GM18505 (cell line): ENCODE measurements around the gene CAMK1D.

Experiments
- ATAC-seq: cut with Tn5 transposase; IDR thresholded peaks from one replicate; pipeline ENCODE4 v1.9.1; 2021; ENCODE audit not compliant: unreplicated experiment
- POLR2A ChIP-seq: IDR thresholded peaks from 4 replicates; pipeline ENCODE4 v1.6.1; 2011; ENCODE audit warnings: borderline replicate concordance; ENCODE audit not compliant: insufficient read depth, insufficient read length; ENCODE audit errors: extremely low read depth

CAMK1D gene

DNA sequence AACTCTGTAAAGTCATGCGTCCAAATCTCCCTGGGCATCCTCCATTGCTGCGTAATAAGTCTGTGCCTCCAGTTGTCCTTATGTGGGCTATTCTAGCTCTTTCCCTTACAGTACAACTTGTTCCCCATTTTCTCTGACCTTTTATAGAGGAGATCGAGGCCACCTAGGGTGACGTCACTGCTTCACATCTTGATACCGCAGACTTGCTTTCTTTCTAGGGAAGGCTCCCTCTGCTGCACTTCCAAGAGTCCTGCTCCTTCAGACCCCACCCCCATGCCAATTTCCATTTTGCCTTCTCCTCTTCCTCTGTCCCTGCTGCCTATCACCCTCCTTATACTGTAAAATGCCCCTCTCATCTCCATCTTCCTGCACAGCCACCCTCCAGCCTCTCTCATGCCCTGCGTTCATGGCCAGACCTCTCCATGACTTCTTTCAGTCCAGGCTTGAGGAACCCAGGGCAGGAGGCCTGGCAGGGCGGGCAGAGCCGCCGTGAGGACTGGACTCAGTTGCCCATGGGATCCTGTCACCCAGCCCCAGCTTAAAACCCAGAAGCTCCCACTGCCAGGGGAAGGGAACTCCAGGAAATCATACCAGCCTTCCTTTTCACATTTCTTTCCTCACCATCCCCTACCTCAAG lies 57.5 kb downstream of the CAMK1D start:
- TF ChIP-seq POLR2A = no peak
- no peak for ATAC-seq

DNA sequence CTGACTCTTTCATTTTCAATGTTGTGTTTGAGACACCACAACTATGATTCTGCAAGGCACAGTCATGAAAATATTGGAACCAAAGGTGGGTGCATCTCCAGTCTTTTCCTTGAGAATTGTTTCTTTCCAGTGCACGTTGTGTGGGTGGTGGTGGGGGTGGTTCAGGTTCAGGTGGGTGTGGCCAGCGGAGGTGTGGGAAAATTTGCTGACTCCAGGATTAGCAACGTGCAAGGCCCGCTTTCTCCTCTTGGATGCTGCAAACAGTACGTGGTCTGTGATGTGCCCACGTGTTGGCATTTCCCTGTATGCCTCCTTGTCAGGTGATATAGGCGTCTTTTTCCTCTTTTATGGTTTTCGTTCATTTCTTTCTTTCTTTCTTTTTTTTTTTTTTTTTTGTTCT lies 59.1 kb downstream of the CAMK1D start:
- no peak for ATAC-seq
- no peak for TF ChIP-seq POLR2A

DNA sequence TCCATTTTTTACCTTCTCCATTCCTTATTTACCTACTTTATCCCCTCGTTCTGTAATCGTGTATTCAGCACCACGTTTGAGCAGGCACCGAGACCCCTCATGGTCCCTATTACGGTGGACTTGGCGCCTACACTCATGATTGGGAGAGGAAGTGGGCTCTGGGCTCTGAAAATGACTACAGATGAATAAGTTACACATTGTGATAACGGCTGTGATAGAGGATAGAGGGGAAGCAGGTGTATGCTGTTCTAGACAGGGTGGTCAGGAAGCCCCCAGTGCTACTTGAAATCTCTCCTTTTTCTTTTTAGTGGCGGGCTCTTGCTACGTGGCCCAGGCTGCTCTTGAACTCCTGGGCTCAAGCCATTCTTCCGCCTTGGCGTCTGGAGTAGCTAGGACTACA lies 59.8 kb downstream of the CAMK1D start:
- TF ChIP-seq POLR2A = no peak
- ATAC-seq = no peak

DNA sequence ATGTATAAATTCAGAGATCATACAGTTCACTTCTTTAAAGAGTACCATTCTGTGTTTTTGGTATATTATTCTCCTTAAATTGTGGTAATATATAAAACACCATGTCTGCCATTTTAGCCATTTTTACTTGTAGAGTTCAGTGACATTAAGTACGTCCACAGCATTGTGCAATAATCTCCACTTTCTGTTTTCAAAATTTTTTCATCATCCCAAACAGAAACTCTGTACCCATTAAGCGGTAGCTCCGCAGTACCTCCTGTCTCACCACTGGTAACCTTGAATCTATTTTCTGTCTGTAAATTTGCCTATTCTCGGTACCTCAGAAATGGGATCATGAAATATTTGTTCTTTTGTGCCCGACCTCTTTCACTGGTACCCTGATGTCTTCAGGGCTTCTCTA lies 60.3 kb downstream of the CAMK1D start:
- no peak for ATAC-seq
- TF ChIP-seq POLR2A = no peak

DNA sequence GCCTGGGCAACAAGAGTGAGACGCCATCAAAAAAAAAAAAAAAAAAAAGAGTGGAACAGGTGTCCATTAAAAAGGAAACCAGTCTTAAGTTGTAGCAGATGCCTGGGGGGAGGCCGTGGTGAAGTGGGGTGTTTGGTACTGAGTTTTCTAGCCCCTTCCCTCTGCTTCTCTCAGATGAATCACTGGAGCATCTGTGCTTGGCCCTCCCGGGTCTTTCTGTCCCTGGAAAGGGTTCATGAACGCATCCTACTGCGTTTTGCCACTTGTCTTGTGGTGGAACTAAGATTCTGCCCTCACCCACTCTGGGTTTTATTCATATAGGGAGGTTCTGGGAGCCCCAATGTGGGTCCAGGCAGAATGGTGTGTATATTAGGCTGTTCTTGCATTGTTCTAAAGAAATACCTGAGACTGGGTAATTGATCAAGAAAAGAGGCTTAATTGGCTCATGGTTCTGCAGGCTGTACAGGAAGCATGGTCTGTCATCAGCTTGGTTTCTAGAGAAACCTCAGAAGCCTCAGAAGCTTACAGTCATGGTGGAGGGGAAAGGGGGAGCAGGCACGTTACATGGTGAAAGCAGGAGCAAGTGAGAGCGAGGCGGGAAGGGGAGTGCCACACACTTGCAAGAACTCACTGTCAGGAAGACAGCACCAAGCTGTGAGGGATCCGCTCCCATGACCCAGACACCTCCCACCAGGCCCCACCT lies 63.5 kb downstream of the CAMK1D start:
- TF ChIP-seq POLR2A = no peak

DNA sequence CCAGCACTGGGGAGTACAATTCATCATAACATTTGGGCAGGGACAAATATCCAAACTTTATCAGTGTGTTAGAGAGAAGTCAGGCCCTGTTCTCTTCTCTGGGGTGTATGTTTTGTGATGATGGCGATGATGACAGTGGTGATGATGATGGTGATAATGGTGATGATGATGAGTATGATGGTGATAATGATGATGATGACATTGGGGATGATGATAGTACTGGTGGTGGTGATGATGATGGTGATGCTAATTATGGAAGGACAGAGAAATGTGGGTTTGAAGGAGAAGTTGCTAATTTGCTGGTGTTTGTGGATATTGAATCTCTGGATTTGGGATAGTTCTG lies 64.0 kb downstream of the CAMK1D start:
- no peak for TF ChIP-seq POLR2A
- ATAC-seq = no peak

More for the DNA sequence above, 63.5 kb downstream of the CAMK1D start:
- ATAC-seq = no peak

DNA sequence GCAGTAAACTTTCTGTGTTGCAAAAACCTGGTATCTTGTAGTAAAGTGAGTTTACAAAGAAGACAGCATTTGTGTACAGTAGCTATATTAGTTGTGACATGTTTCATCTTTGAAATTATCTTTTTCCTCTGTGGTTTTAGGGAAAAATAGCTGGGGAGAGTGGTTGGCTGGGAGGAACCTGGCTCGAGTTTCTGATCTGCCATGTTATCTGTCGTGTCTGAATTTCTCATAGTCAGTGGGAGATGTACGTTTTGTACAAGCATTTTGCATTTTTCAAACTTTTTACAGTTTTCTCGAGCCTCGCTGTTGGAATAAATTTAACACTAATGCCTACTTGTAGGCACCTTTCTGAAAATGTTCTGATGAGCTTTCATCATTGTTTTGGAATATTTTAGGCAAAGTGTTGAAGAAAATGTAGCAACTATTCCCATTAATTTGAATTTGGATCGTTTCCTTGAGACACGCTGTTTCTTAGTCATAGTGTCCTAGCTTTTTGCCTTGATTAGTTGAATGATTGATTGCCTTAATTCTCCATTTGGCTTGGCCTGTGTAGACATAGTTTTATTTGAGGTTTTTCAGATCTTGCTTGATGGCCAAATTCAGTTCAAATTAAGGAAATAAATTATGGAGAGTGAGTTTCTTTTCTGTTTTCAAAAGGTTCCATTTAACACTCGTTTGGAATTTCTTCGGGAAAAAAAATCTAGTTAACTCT lies 65.1 kb downstream of the CAMK1D start:
- ATAC-seq = no peak
- TF ChIP-seq POLR2A = no peak

DNA sequence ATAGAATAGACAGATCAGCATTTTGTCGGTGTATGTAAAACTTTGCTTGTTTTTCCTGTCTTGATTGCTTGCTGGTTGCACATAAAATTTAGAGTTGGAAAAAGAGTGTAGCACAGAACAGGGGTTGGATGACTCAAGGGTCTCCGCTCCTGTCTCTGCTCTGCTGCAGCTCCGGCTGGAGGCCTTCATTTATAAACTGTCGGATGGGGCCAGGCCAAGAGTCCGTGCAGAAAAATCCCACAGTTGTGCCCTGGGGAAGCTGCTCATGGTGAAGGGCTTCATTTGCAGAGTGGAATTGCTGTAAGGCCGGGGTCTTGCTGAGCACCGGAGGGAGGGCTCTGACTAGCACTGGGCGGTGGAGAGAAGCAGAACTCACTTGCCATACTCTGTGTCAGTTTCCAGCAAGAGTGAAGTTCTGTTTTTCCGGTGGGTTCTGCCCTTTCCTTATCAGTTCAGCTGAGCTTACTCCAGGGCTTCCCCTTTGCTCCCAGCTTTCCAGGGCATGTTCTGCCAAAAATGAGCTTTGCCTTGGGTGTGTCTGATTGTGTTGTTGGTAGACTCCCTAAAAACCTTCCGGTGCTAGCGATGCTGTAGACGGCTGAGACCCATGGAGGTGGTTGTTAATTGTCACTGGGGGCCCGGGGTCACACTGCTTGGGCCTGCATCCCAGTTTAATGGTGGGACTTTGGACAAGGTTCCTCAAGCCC lies 67.2 kb downstream of the CAMK1D start:
- ATAC-seq = no peak

DNA sequence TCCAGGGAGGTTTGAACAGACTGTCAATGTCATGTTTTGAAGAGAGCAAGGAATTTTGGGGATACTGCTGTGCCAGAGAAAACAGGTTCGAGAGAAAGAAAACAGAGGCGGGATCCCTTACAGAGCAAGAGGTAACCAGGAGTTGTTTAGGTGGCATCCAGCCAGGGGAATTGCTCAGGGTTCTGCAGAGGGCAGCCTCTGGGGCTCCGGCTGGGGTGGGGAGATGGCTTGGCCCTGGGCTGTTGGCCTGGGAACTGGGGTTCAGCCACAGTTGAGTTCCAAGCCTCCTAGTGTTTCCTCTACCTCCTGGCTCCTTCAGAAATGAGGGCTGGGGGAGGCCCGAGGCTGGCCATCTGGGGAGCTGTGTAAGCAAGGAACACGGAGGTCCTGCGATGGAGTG lies 68.0 kb downstream of the CAMK1D start:
- ATAC-seq = no peak
- no peak for TF ChIP-seq POLR2A

More for the DNA sequence above, 67.2 kb downstream of the CAMK1D start:
- no peak for TF ChIP-seq POLR2A

DNA sequence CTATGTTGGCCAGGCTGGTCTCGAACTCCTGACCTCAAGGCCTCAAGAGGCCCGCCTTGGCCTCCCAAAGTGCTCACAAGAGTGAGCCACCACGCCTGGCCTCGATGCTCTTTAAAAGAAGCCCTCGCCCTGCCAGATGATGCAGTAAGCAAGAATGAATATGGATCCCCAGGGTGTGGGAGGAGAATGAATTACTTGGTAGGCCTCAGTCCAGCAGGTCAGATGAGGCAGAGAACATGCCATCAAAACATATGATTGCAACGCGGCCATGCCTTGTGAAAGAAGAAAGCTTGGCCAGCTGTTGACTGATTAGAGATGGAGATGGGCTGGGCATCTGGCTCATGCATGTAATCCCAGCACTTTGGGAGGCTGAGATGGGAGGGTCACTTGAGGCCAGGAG lies 68.7 kb downstream of the CAMK1D start:
- ATAC-seq = no peak
- no peak for TF ChIP-seq POLR2A

DNA sequence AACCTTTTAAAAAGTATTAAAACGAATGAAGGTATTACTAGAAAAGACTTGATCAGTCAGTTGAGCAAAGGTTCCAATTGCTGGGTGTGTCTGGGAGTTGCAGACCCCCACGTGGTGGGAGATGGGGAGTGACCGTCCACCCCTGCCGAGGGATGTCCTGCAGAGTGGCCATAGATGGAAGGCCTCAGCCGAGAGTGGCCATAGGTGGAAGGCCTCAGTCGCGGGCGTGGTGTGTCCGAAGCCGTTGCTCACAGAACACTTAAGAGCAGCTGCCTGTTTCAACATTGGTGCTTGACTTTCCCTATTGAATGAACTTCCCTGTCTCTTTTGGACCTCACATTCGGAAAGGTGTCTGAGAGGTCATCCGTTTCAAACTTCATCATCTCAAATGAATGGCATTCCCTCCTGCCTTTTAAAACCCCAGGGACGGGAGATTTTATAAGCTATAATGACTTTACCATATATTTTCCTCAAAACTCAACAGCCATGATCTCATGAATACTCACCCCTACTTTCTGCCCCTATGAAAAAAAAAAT lies 69.4 kb downstream of the CAMK1D start:
- TF ChIP-seq POLR2A = no peak
- no peak for ATAC-seq

DNA sequence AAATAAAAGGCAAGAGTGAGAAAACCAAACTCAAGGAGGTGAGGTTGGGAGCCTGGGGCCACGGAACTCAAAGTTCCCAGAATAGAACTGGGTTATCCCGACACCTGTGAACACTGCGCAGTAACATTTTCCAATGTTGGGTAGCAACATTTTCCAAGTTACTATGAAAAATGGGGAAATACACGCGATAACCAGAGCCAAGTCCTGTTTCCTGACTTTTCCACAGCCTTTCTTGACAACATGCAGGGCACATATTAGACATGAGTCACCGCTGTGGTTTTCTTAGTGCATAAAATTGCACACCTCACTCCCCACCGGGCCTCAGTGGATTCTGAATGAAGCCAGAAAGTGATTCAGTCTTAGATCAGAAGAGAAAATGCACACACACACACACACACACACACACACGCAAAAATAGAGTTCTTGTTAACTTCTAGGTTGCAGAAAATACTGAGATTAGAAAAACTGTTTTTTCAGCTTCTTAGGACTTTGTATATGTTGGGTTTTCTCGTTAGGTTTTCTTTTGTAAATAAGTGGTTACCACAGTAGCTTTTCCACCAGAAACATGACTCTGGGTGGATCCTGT lies 70.0 kb downstream of the CAMK1D start:
- no peak for ATAC-seq
- TF ChIP-seq POLR2A = no peak
